ENCODE measurements around the gene ANKRD65. TPM values are rescaled to one million over a fixed set of nuclear protein-coding genes. Genes with fewer than 3 reads are reported as not detected.

The ANKRD65 gene
- total and polyA plus RNA-seq, 11 donors, result 0.58 to 4.0 (median 1.3) TPM

- peak in 2 of 5 donors; percentile 57 to 69 for DNase-seq
- 39 to 61% (median 45%) methylated on average over 11 to 29 of the region's 29 CpGs for WGBS, 4 donors
These were observed 20.2 kb upstream of the ANKRD65 start for GRCh38 chr1:1441002-1441888.

GRCh38 chr1:1440262-1441001 is 19.4 kb upstream of the ANKRD65 start:
- DNase-seq (no peak), ATAC-seq (no peak)
- intact Hi-C loops (cut with DNase I), result loop anchor here in 5 of 10 donors (2.0 to 5.0 kb wide), 3 partner anchors 33 to 62 kb away; partner anchors contain the start of gene MRPL20 (in 4 of the 5)
- Histone ChIP-seq H3K27ac (peak overlapping the region in 1 of 12 donors; percentile 36), H3K4me3 (no peak overlapping the region), H3K36me3 (no peaks in the 10 kb centered on the region), H3K27me3 (peaks cover 0 to 14% (median 0%) of the 10 kb centered on the region in 9 donors), H3K4me1 (peaks cover 4 to 32% (median 20%) of the 10 kb centered on the region in 12 donors), H3K9me3 (no peaks in the 10 kb centered on the region)
- 72 to 77% (median 75%) methylated on average over 24 to 26 of the region's 26 CpGs for WGBS, 4 donors
- TF ChIP-seq POLR2A (IDR thresholded peaks at IDR 0.05) (no peak), CTCF (IDR thresholded peaks at IDR 0.05) (no peak)

More at GRCh38 chr1:1441002-1441888, 20.2 kb upstream of the ANKRD65 start:
- ATAC-seq, result peak; percentile 47 to 86 (median 76)
- Histone ChIP-seq H3K27ac (peak overlapping the region in 1 of 12 donors; percentile 36), H3K9me3 (no peaks in the 10 kb centered on the region), H3K27me3 (peaks cover 0 to 5% (median 0%) of the 10 kb centered on the region in 9 donors), H3K36me3 (no peaks in the 10 kb centered on the region), H3K4me3 (no peak overlapping the region), H3K4me1 (peaks cover 0 to 26% (median 17%) of the 10 kb centered on the region in 12 donors)
- TF ChIP-seq POLR2A (IDR thresholded peaks at IDR 0.05) (no peak), CTCF (IDR thresholded peaks at IDR 0.05) (peak; percentile 84 to 95 (median 90))
- intact Hi-C loops (cut with DNase I), result loop anchor here in 5 of 10 donors (2.0 to 5.0 kb wide), 3 partner anchors 34 to 61 kb away; partner anchors contain the start of gene MRPL20 (in 4 of the 5)

- ATAC-seq (no peak), DNase-seq (no peak)
- H3K9me3 ChIP-seq, result no peaks in the 10 kb centered on the region
- peaks cover 0 to 21% (median 0%) of the 10 kb centered on the region in 9 donors for H3K27me3 ChIP-seq
- TF ChIP-seq CTCF (IDR thresholded peaks at IDR 0.05) (no peak), POLR2A (IDR thresholded peaks at IDR 0.05) (no peak)
- no peak overlapping the region for H3K27ac ChIP-seq
- intact Hi-C loops (cut with DNase I), result loop anchor here in 5 of 10 donors (2.0 to 5.0 kb wide), 3 partner anchors 32 to 63 kb away; partner anchors contain the start of gene MRPL20 (in 4 of the 5)
- 79 to 91% (median 82%) methylated on average over 35 to 82 of the region's 82 CpGs for WGBS, 4 donors
- H3K4me3 ChIP-seq, result no peak overlapping the region
- H3K4me1 ChIP-seq, result peaks cover 5 to 40% (median 27%) of the 10 kb centered on the region in 12 donors
- H3K36me3 ChIP-seq, result no peaks in the 10 kb centered on the region
These were observed 18.6 kb upstream of the ANKRD65 start for GRCh38 chr1:1439546-1440261.
